Erythroblast (primary cell): ENCODE data around the gene VWA5B2.

Experiments used
- GATA1 ChIP-seq: IDR thresholded peaks from 2 replicates; pipeline ENCODE4 v1.6.1; 2011; ENCODE audit warnings: low read depth, mild to moderate bottlenecking, control low read depth, low read length, moderate library complexity
- POLR2A ChIP-seq: IDR thresholded peaks from 2 replicates; pipeline ENCODE4 v1.6.1; 2011; ENCODE audit warnings: mild to moderate bottlenecking, low read length

DNA sequence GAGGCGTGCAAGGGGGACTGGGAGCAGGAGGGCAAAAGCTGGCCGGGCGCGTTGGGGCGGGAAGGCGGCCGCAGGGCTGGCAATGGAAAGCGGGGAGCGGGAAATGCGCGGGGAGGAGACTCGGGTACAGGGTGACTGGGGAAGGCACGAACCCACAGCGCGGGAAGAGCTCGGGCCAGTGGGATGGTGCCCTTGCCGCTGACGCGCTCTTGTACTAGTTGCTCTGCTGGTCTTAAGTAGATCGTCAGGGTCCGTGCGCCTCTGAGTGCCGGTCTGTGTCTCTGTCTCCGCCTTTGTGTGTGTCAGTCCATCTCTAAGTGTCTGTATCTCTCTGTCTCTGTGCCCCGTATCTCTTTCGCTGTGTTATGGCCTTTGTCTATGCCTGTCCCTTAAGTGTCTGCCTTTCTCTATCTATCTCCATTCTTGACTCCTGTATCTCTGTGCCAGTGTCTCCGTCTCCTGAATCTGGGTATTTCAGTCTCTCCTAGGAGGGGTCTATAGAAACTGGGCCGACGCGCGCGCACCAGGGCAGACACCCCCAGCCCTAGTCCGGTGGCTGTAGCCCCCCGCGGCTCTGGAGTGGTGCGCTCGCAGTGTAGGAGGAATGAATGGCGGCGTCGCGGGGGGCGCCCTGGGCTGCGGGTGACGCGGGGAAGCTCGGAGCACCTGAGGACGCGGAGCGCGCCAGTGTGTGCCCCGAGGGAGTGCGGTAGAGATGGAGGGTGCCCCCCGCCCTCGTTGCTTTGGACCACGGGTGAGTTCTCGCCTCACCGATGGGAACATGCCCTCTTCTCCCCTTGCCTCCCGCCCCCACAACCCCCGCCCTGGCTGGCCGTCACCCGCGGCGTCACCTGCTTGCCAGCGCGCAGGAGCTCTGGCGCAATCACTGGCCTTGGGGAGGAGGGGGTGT is 32.7 kb downstream of the VWA5B2 start:
- no peak for TF ChIP-seq POLR2A
- no peak for TF ChIP-seq GATA1
